Measurements from ENCODE around the gene RPL29. TPM values are rescaled to one million over a fixed set of nuclear protein-coding genes. Genes with fewer than 3 reads are reported as not detected.

RPL29 gene
- total RNA-seq, 1 donor from 2014 or later, result 1,532 TPM

GRCh38 chr3:51961602-51962569 lies 33.8 kb downstream of the RPL29 start:
- H3K4me1 ChIP-seq (ENCODE audit: control insufficient read depth in 3 of 3, insufficient read depth in 3 of 3, low read length in 3 of 3), result peaks cover 46 to 60% (median 57%) of the 10 kb centered on the region in 3 donors
- H3K9me3 ChIP-seq (ENCODE audit: control insufficient read depth in 3 of 3, low read length in 3 of 3), result no peaks in the 10 kb centered on the region
- no peak overlapping the region for H3K27ac ChIP-seq (ENCODE audit: low read depth, low read length)
- H3K27me3 ChIP-seq (ENCODE audit: control insufficient read depth in 3 of 3, insufficient read depth in 3 of 3, low read length in 3 of 3), result no peaks in the 10 kb centered on the region
- peak overlapping the region in 2 of 3 donors; percentile 61 to 98 for H3K9ac ChIP-seq (ENCODE audit: low read depth in 1 of 3, low read length in 3 of 3)
- H3K36me3 ChIP-seq (ENCODE audit: control insufficient read depth in 3 of 3, insufficient read depth in 3 of 3, low read length in 3 of 3), result peaks cover 17 to 37% (median 23%) of the 10 kb centered on the region in 3 donors
- H3K4me3 ChIP-seq (ENCODE audit: low read length in 3 of 3), result no peak overlapping the region

GRCh38 chr3:51961011-51961410 lies 34.7 kb downstream of the RPL29 start:
- Histone ChIP-seq H3K9me3 (ENCODE audit: control insufficient read depth in 3 of 3, low read length in 3 of 3) (no peaks in the 10 kb centered on the region), H3K36me3 (ENCODE audit: control insufficient read depth in 3 of 3, insufficient read depth in 3 of 3, low read length in 3 of 3) (peaks cover 17 to 37% (median 23%) of the 10 kb centered on the region in 3 donors), H3K9ac (ENCODE audit: low read depth in 1 of 3, low read length in 3 of 3) (peak overlapping the region in 1 of 3 donors; percentile 64), H3K27ac (ENCODE audit: low read depth, low read length) (no peak overlapping the region), H3K4me3 (ENCODE audit: low read length in 3 of 3) (no peak overlapping the region), H3K4me1 (ENCODE audit: control insufficient read depth in 3 of 3, insufficient read depth in 3 of 3, low read length in 3 of 3) (peaks cover 42 to 60% (median 56%) of the 10 kb centered on the region in 3 donors), H3K27me3 (ENCODE audit: control insufficient read depth in 3 of 3, insufficient read depth in 3 of 3, low read length in 3 of 3) (no peaks in the 10 kb centered on the region)

GRCh38 chr3:51960386-51960785 lies 35.3 kb downstream of the RPL29 start:
- Histone ChIP-seq H3K27ac (ENCODE audit: low read depth, low read length) (no peak overlapping the region), H3K4me3 (ENCODE audit: low read length in 3 of 3) (no peak overlapping the region), H3K36me3 (ENCODE audit: control insufficient read depth in 3 of 3, insufficient read depth in 3 of 3, low read length in 3 of 3) (peaks cover 17 to 37% (median 23%) of the 10 kb centered on the region in 3 donors), H3K9me3 (ENCODE audit: control insufficient read depth in 3 of 3, low read length in 3 of 3) (no peaks in the 10 kb centered on the region), H3K4me1 (ENCODE audit: control insufficient read depth in 3 of 3, insufficient read depth in 3 of 3, low read length in 3 of 3) (peaks cover 39 to 58% (median 53%) of the 10 kb centered on the region in 3 donors), H3K9ac (ENCODE audit: low read depth in 1 of 3, low read length in 3 of 3) (no peak overlapping the region), H3K27me3 (ENCODE audit: control insufficient read depth in 3 of 3, insufficient read depth in 3 of 3, low read length in 3 of 3) (no peaks in the 10 kb centered on the region)

GRCh38 chr3:51959651-51960050 lies 36.0 kb downstream of the RPL29 start:
- Histone ChIP-seq H3K4me3 (ENCODE audit: low read length in 3 of 3) (no peak overlapping the region), H3K27ac (ENCODE audit: low read depth, low read length) (no peak overlapping the region), H3K9me3 (ENCODE audit: control insufficient read depth in 3 of 3, low read length in 3 of 3) (no peaks in the 10 kb centered on the region), H3K36me3 (ENCODE audit: control insufficient read depth in 3 of 3, insufficient read depth in 3 of 3, low read length in 3 of 3) (peaks cover 17 to 37% (median 23%) of the 10 kb centered on the region in 3 donors), H3K4me1 (ENCODE audit: control insufficient read depth in 3 of 3, insufficient read depth in 3 of 3, low read length in 3 of 3) (peaks cover 37 to 54% (median 51%) of the 10 kb centered on the region in 3 donors), H3K9ac (ENCODE audit: low read depth in 1 of 3, low read length in 3 of 3) (no peak overlapping the region), H3K27me3 (ENCODE audit: control insufficient read depth in 3 of 3, insufficient read depth in 3 of 3, low read length in 3 of 3) (no peaks in the 10 kb centered on the region)

- Histone ChIP-seq H3K9ac (ENCODE audit: low read depth in 1 of 3, low read length in 3 of 3) (no peak overlapping the region), H3K36me3 (ENCODE audit: control insufficient read depth in 3 of 3, insufficient read depth in 3 of 3, low read length in 3 of 3) (peaks cover 17 to 37% (median 23%) of the 10 kb centered on the region in 3 donors), H3K9me3 (ENCODE audit: control insufficient read depth in 3 of 3, low read length in 3 of 3) (no peaks in the 10 kb centered on the region), H3K27ac (ENCODE audit: low read depth, low read length) (no peak overlapping the region), H3K27me3 (ENCODE audit: control insufficient read depth in 3 of 3, insufficient read depth in 3 of 3, low read length in 3 of 3) (no peaks in the 10 kb centered on the region), H3K4me1 (ENCODE audit: control insufficient read depth in 3 of 3, insufficient read depth in 3 of 3, low read length in 3 of 3) (peaks cover 33 to 47% (median 43%) of the 10 kb centered on the region in 3 donors), H3K4me3 (ENCODE audit: low read length in 3 of 3) (no peak overlapping the region)
These were observed 36.8 kb downstream of the RPL29 start for GRCh38 chr3:51958603-51959521.

GRCh38 chr3:51957520-51958205 lies 38.0 kb downstream of the RPL29 start:
- H3K36me3 ChIP-seq (ENCODE audit: control insufficient read depth in 3 of 3, insufficient read depth in 3 of 3, low read length in 3 of 3), result peaks cover 17 to 37% (median 23%) of the 10 kb centered on the region in 3 donors
- H3K9me3 ChIP-seq (ENCODE audit: control insufficient read depth in 3 of 3, low read length in 3 of 3), result no peaks in the 10 kb centered on the region
- H3K9ac ChIP-seq (ENCODE audit: low read depth in 1 of 3, low read length in 3 of 3), result no peak overlapping the region
- no peaks in the 10 kb centered on the region for H3K27me3 ChIP-seq (ENCODE audit: control insufficient read depth in 3 of 3, insufficient read depth in 3 of 3, low read length in 3 of 3)
- peaks cover 26 to 35% (median 31%) of the 10 kb centered on the region in 3 donors for H3K4me1 ChIP-seq (ENCODE audit: control insufficient read depth in 3 of 3, insufficient read depth in 3 of 3, low read length in 3 of 3)
- no peak overlapping the region for H3K4me3 ChIP-seq (ENCODE audit: low read length in 3 of 3)
- no peak overlapping the region for H3K27ac ChIP-seq (ENCODE audit: low read depth, low read length)

- peak overlapping the region; percentile 57 to 83 (median 69) for H3K9ac ChIP-seq (ENCODE audit: low read depth in 1 of 3, low read length in 3 of 3)
These were observed 39.6 kb downstream of the RPL29 start for GRCh38 chr3:51955893-51956770.

GRCh38 chr3:51955175-51955892 lies 40.4 kb downstream of the RPL29 start, which contains the start of gene GPR62:
GPR62 (plus strand) TSS chr3:51955381; CDS start chr3:51955653, 272 bp downstream.
- H3K4me1 ChIP-seq (ENCODE audit: control insufficient read depth in 3 of 3, insufficient read depth in 3 of 3, low read length in 3 of 3), result peaks cover 11 to 19% (median 17%) of the 10 kb centered on the region in 3 donors
- peaks cover 9 to 31% (median 17%) of the 10 kb centered on the region in 3 donors for H3K36me3 ChIP-seq (ENCODE audit: control insufficient read depth in 3 of 3, insufficient read depth in 3 of 3, low read length in 3 of 3)
- H3K9ac ChIP-seq (ENCODE audit: low read depth in 1 of 3, low read length in 3 of 3), result peak within 1 kb of the TSS; percentile 57 to 83 (median 69)
- peak within 1 kb of the TSS; percentile 56 for H3K27ac ChIP-seq (ENCODE audit: low read depth, low read length)
- H3K27me3 ChIP-seq (ENCODE audit: control insufficient read depth in 3 of 3, insufficient read depth in 3 of 3, low read length in 3 of 3), result no peaks in the 10 kb centered on the region
- H3K4me3 ChIP-seq (ENCODE audit: low read length in 3 of 3), result peak within 1 kb of the TSS; percentile 59 to 75 (median 65)
- no peaks in the 10 kb centered on the region for H3K9me3 ChIP-seq (ENCODE audit: control insufficient read depth in 3 of 3, low read length in 3 of 3)

More at GRCh38 chr3:51955893-51956770, 39.6 kb downstream of the RPL29 start:
- peaks cover 17 to 37% (median 23%) of the 10 kb centered on the region in 3 donors for H3K36me3 ChIP-seq (ENCODE audit: control insufficient read depth in 3 of 3, insufficient read depth in 3 of 3, low read length in 3 of 3)
- peaks cover 11 to 19% (median 17%) of the 10 kb centered on the region in 3 donors for H3K4me1 ChIP-seq (ENCODE audit: control insufficient read depth in 3 of 3, insufficient read depth in 3 of 3, low read length in 3 of 3)
- H3K27me3 ChIP-seq (ENCODE audit: control insufficient read depth in 3 of 3, insufficient read depth in 3 of 3, low read length in 3 of 3), result no peaks in the 10 kb centered on the region
- H3K9me3 ChIP-seq (ENCODE audit: control insufficient read depth in 3 of 3, low read length in 3 of 3), result no peaks in the 10 kb centered on the region
- peak overlapping the region; percentile 56 for H3K27ac ChIP-seq (ENCODE audit: low read depth, low read length)
- H3K4me3 ChIP-seq (ENCODE audit: low read length in 3 of 3), result peak overlapping the region; percentile 51 to 75 (median 65)
